Motor neuron (in vitro differentiated cells): ENCODE measurements around the gene TPST2. TPM values are rescaled to one million over a fixed set of nuclear protein-coding genes. Genes with fewer than 3 reads are reported as not detected.
"Not testable (repeated sequence)": the region's sequence is repeated elsewhere in the genome, so short reads cannot be mapped to it uniquely, and the experiment has no call there.

Experiments
- ATAC-seq, 8 experiments: fragments of 200-7000 bp; cut with Tn5 transposase; replicated peaks in 6 of 8; 2 replicates each; pipeline ENCODE4 v1.8.0; 2021; ENCODE audit warnings: mild to moderate bottlenecking in 8 of 8, moderate library complexity in 8 of 8
- H3K27ac ChIP-seq, 2 donors: fragments of 250-450 bp; sonication (Bioruptor Pico); 2 replicates each; pipeline ENCODE4 v1.9.0; 2021; ENCODE audit warnings: antibody characterized with exemption in 2 of 2, mild to moderate bottlenecking in 2 of 2, moderate library complexity in 1 of 2
- H3K4me1 ChIP-seq, 2 donors: fragments of 250-450 bp; sonication (Bioruptor Pico); replicated peaks in 1 of 2; 2 replicates each; pipeline ENCODE4 v1.6.1; 2021; ENCODE audit warnings: antibody characterized with exemption in 2 of 2, mild to moderate bottlenecking in 2 of 2, moderate library complexity in 1 of 2
- H3K4me3 ChIP-seq, 5 donors: fragments of 250-450 bp; sonication (Bioruptor Pico); 2 replicates each; pipeline ENCODE4 v1.9.0; 2021; ENCODE audit warnings: antibody characterized with exemption in 5 of 5, mild to moderate bottlenecking in 5 of 5, moderate library complexity in 4 of 5
- WGBS, 10 experiments: fragments of 450-650 bp; shearing (Covaris generic); methylation state at CpG; one replicate each; pipeline ENCODE4 v1.0.0; 2022; 5-methylcytosine and 5-hydroxymethylcytosine counted together
- in situ Hi-C, 9 experiments: fragments of 400-800 bp; cut with MboI; loops; one replicate each; pipeline ENCODE4 v1.15.0; 2021; ENCODE audit warnings: low sequenced_read_pairs in 9 of 9, low pct_unique_long_range_greater_than_20kb in 2 of 9; ENCODE audit not compliant: unreplicated experiment in 9 of 9
- total RNA-seq, 8 experiments: library from RNA; unstranded; fragments of 300-600 nt; gene quantifications; 2 replicates each; pipeline versions ENCODE4 v1.2.3 to v1.2.4, GENCODE V29; 2022

The TPST2 gene
- total RNA-seq, 8 experiments from 2014 or later = 7.9 to 24.1 (median 9.5) TPM

DNA sequence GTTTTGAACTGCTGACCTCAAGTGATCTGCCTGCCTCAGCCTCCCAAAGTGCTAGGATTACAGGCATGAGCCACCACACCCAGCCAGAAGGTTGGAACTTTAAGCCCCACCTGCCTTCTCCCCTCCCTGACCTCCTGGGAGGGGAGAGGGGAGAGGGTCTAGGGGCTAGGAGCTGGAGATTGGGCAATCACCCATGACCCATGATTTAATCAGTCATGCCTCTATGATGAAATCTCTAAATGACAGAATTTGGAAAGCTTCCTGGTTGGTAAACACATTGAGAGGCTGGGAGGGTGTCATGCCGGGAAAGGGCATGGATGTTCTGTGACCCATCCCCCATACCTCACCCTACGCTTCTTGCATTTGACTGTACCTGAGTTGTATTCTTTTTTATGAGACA is 60.6 kb downstream of the TPST2 start:
- in situ Hi-C loops = no loop called here
- 40 to 100% (median 67%) methylated on average over 1 to 2 of the region's 2 CpGs; no CpG with 5 or more reads in 6 of the 10 experiments for WGBS, 10 experiments
- Histone ChIP-seq H3K4me3 (no peak overlapping the region), H3K27ac (no peak overlapping the region), H3K4me1 (peaks cover 4 to 6% of the 10 kb centered on the region in 2 donors)
- ATAC-seq = peak in 2 of 8 experiments; percentile 28 to 40

DNA sequence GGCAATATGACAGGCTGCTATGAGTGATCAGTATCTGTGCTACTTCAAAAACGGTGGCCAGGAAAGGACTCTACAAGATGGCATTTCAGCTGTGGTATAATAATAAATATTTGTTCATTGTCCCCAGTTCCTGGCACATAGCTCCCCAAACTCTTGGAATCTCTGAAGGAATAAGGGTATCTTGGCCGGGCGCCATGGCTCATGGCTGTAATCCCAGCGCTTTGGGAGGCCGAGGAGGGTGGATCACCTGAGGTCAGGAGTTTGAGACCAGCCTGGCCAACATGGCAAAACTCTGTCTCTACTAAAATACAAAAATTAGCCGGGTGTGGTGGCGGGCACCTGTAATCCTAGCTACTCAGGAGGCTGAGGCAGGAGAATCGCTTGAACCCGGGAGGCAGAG is 61.4 kb downstream of the TPST2 start:
- H3K4me3 ChIP-seq, H3K4me1 ChIP-seq, H3K27ac ChIP-seq, in situ Hi-C loops, ATAC-seq: not testable (repeated sequence)
- 60 to 100% (median 94%) methylated on average over 1 to 5 of the region's 9 CpGs; no CpG with 5 or more reads in 4 of the 10 experiments for WGBS, 10 experiments

DNA sequence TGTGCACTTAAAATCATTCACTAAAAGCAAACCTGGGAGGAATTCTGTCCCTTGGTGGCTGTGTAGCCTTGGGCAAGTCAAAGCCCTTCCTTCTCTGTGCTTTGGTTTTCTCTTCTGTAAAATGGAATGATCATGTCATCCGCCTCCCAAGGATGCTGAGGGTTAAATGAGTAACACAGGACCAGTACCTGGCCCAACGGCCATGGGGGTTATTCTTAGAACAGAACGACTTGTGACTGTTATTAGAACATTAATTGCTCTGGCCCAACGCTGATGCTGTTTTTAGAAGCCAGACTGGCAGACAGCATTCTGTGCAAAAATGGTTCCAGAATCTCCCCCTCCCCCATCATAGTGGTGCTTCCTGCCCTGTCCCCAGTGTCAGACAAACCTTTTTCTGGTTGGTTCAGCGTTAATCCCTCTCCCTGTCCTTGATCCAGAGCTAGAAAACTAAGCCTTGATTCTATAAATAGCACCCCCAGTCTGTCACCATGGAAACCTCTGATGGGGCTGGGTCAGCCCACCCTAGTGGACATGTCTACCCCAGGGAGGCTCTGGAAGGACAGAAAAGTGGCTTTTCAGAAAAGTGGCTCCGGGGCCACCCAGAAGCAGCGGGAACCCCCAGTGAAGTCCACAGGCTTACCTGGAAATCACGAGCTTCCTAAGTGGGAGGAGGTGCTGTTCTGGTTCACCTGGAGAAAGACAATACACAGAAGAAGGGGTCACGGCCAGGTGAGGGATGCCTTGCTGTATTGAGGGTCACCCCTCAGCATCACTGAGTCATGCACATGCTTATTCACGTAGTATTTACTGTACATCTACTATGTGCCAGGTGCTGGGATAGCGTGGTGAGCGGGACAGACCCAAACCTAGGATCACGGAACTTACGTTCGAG is 62.1 kb downstream of the TPST2 start:
- Histone ChIP-seq H3K27ac (peak overlapping the region in 1 of 2 donors; percentile 11), H3K4me3 (no peak overlapping the region), H3K4me1 (peaks cover 4 to 6% of the 10 kb centered on the region in 2 donors)
- in situ Hi-C loops = no loop called here
- 50 to 100% (median 74%) methylated on average over 1 to 10 of the region's 15 CpGs; no CpG with 5 or more reads in 2 of the 10 experiments for WGBS, 10 experiments
- no peak for ATAC-seq

DNA sequence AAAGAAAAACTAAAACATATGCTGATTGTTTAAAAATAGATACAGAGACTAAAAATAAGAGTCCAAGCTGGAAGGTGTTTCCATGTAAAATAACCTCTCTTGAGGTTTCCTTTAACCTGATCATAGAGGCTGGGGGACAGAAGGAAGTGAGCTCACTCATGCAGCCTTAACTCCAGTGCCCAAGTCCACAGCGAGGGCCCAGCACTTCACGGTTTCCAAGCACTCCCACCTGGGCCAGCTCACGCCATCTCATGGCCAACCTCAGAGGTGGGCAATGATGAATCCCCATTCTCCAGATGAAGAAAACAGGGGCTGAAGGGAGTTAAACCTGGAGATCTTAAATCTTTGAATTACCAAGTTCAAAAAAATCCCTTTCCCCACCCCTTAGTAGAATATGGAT is 62.8 kb downstream of the TPST2 start:
- peaks cover 4 to 6% of the 10 kb centered on the region in 2 donors for H3K4me1 ChIP-seq
- H3K4me3 ChIP-seq = no peak overlapping the region
- no peak for ATAC-seq
- in situ Hi-C loops = no loop called here
- no peak overlapping the region for H3K27ac ChIP-seq
- 67 to 100% (median 94%) methylated on average over 1 to 3 of the region's 3 CpGs; no CpG with 5 or more reads in 4 of the 10 experiments for WGBS, 10 experiments

DNA sequence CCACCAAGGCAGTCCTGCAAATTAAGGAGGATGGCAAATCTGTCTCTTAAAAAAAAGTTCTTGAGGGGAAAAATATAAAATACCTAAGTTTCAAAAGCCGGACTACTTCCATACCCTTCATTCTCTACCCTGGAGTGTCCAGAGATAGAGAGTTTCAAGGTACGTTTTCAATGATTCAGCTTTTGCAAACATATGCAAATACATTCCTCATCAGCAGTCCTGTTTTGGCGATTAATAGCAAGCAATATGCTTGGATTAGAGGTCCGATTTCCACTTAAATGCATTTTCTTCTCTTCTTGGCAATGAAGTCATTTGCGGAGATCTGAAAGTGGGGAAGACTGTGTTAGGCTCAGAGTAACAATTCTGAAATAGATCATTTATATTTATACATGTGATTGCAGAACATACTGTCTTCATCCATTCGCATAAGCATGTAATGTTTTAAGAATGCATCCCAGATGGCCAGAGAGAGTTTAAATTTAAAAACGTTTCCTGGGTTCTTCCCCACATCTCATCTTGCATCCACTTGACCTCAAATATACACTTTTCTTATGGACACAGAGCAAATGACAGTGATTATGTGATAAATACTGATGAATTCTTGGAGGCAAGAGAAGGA is 63.9 kb downstream of the TPST2 start:
- H3K4me3 ChIP-seq = no peak overlapping the region
- WGBS, 10 experiments = 28 to 87% (median 78%) methylated on average over 3 to 7 of the region's 7 CpGs
- peaks cover 4 to 6% of the 10 kb centered on the region in 2 donors for H3K4me1 ChIP-seq
- no peak overlapping the region for H3K27ac ChIP-seq
- in situ Hi-C loops = no loop called here
- peak in 3 of 8 experiments; percentile 74 to 86 (median 84) for ATAC-seq

DNA sequence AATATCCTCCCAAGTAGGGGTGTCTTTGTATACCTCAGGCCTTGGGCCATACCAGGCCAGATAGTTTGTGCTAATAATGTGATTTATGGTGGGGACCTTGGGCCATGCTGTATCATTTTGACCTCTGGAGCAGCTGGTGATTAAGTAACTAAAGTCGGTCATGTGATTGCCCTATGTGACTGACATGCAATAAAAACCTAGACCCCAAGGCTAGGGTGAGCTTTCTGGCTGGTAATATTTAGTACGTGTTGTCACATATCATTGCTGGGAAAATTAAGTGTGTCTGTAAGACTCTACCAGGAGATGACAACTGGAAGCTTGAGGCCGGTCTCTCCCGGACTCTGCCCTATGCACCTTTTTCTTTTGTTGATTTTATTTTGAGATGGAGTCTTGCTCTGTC is 65.1 kb downstream of the TPST2 start:
- in situ Hi-C loops = no loop called here
- H3K4me1 ChIP-seq = peaks cover 4 to 6% of the 10 kb centered on the region in 2 donors
- no peak overlapping the region for H3K4me3 ChIP-seq
- WGBS, 10 experiments = 46 to 73% (median 63%) methylated on average over 1 to 4 of the region's 4 CpGs; no CpG with 5 or more reads in 5 of the 10 experiments
- H3K27ac ChIP-seq = no peak overlapping the region
- ATAC-seq = peak in 3 of 8 experiments; percentile 39 to 61 (median 43)

DNA sequence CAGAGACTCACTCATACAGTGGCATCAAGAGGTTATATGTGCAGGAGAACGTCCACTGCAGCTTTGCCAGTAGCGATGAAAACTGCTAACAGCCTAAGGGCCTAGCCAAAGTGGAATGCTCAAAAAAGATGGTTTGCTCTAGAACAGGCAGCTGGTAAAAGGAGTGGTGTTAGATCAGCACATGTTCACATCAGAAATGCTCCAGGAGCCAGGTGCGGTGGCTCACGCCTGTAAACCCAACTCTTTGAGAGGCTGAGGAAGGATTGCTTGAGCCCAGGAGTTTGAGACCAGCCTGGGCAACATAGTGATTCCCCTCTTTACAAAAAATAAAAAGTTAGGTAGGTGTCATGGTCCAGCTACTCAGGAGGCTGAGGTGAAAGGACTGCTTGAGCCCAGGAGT is 67.3 kb downstream of the TPST2 start:
- Histone ChIP-seq H3K4me3 (no peak overlapping the region), H3K4me1 (peaks cover 4 to 5% of the 10 kb centered on the region in 2 donors), H3K27ac (no peak overlapping the region)
- 88 to 100% (median 100%) methylated on average over 1 to 2 of the region's 4 CpGs; no CpG with 5 or more reads in 4 of the 10 experiments for WGBS, 10 experiments
- in situ Hi-C loops = no loop called here
- no peak for ATAC-seq

DNA sequence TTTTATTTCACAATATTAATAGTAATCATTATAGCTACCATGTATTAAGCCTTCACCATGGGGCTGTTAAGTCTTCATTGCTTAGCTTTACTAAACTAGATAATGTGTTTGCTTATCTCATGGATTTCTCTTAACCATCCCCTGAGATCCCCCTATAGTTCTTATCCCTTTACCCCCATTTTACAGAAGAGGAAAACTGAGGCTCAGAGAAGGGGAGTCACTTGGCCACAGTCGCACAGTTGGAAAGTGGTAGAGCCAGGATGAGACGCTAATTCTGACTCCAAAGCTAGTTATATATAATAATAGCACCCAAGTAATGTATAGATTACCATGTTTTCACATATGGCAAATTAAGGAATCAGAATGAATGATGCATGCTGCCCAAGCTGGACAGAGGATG is 67.9 kb downstream of the TPST2 start:
- in situ Hi-C loops = no loop called here
- Histone ChIP-seq H3K4me3 (no peak overlapping the region), H3K4me1 (peaks cover 4 to 5% of the 10 kb centered on the region in 2 donors), H3K27ac (no peak overlapping the region)
- 80 to 100% (median 95%) methylated on average over 1 to 2 of the region's 2 CpGs; no CpG with 5 or more reads in 2 of the 10 experiments for WGBS, 10 experiments
- no peak for ATAC-seq

DNA sequence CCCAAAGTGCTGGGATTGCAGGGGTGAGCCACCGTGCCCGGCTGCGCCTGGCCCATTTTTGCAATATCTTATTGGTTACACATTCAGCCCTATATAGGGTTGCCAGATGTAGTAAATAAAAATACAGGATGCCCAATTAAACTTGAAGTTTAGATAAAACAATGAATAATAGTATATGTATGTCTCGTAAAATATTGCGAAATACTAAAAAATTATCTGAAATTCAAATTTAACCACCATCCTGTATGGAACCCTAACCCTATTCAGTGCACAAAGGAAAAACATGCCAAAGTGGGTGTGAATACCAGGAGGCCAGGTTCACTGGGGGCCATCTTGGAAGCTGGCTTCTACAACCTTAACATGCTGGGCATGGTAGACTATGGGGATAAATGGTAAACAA is 72.5 kb downstream of the TPST2 start:
- ATAC-seq = no peak
- H3K27ac ChIP-seq = no peak overlapping the region
- peaks cover 10 to 12% of the 10 kb centered on the region in 2 donors for H3K4me1 ChIP-seq
- WGBS, 10 experiments = 87 to 100% (median 100%) methylated on average over 1 to 3 of the region's 5 CpGs; no CpG with 5 or more reads in 2 of the 10 experiments
- in situ Hi-C loops = no loop called here
- H3K4me3 ChIP-seq = no peak overlapping the region

DNA sequence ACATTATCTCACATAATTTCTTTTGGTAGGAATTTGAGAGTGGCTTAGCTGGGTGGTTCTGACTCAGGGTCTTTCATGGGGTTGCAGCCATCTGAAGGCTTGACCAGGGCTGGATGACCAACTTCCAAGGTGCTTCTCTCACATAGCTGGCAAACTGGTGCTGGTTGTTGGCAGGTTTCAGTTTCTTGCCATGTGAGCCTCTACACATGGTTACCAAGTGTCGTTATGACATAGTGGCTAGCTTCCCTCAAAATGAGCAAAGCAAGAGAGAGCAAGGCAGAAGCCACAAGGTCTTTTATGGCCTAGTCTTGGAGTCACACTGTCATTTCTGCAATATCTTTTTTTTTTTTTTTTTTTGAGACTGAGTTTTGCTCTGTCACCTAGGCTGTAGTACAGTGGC is 73.4 kb downstream of the TPST2 start:
- 0 to 100% (median 90%) methylated on average over 1 of the region's 1 CpG; no CpG with 5 or more reads in 6 of the 10 experiments for WGBS, 10 experiments
- Histone ChIP-seq H3K4me3 (no peak overlapping the region), H3K4me1 (peaks cover 11 to 14% of the 10 kb centered on the region in 2 donors), H3K27ac (no peak overlapping the region)
- in situ Hi-C loops = no loop called here
- no peak for ATAC-seq

DNA sequence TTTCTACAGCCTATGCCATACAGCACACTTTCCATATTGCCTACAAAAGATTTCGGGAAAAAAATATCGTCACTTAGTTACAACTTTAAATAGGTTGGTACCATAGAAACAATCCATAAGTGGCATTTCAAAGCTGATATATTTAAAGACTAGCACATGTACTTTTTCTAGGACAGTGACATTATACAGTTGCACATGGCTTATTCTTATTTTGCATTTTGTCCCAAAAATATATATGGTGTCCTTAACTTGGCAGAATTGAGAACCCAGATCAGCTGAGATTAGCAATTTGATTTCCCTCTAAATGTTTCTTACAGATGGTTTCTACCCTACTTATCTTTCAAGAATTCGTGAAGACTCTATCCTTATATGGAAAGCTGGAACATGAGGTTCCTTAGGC is 74.0 kb downstream of the TPST2 start:
- Histone ChIP-seq H3K4me3 (no peak overlapping the region), H3K4me1 (peaks cover 12 to 19% of the 10 kb centered on the region in 2 donors), H3K27ac (no peak overlapping the region)
- ATAC-seq = no peak
- 20 to 100% (median 92%) methylated on average over 1 to 3 of the region's 3 CpGs; no CpG with 5 or more reads in 3 of the 10 experiments for WGBS, 10 experiments
- in situ Hi-C loops = no loop called here

DNA sequence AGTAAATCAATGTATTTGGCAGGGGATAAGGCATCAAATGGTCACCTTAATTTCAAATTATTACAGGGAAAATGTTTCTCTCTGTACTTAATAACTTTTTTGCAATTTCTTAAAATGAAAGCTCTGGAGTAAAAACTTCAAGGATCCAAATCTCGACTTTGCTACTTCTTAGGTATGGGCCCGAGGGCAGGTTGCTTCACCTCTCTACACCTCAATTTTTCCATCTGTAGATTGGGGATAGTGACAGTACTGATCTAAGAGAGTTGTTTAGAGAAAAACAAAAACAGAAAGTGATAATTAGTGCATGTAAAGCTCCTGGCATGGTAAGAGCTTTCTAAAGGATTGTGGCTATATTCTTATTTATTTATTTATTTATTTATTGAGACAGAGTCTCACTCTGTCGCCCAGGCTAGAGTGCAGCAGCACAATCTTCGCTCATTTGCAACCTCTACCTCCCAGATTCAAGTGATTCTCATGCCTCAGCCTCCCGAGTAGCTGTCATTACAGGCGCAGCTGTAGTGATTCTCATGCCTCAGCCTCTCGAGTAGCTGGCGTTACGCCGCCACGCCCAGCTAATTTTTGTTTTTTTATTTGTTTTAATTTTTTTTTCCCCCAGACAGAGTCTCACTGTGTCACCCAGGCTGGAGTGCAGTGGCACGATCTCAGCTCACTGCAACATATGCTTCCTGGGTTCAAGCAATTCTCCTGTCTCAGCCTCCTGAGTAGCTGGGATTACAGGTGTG is 75.3 kb downstream of the TPST2 start:
- Histone ChIP-seq H3K4me1 (peaks cover 12 to 22% of the 10 kb centered on the region in 2 donors), H3K4me3 (no peak overlapping the region), H3K27ac (no peak overlapping the region)
- in situ Hi-C loops = no loop called here
- no peak for ATAC-seq
- 77 to 94% (median 89%) methylated on average over 6 to 12 of the region's 12 CpGs; no CpG with 5 or more reads in 1 of the 10 experiments for WGBS, 10 experiments
